GM18861 (cell line): Measurements from ENCODE around the gene C19orf73.
"Not testable (repeated sequence)": the region's sequence is repeated elsewhere in the genome, so short reads cannot be mapped to it uniquely, and the experiment has no call there.

ENCODE experiments used
- ATAC-seq: cut with Tn5 transposase; IDR thresholded peaks from one replicate; pipeline ENCODE4 v1.9.1; 2021; ENCODE audit not compliant: unreplicated experiment

C19orf73 gene

DNA sequence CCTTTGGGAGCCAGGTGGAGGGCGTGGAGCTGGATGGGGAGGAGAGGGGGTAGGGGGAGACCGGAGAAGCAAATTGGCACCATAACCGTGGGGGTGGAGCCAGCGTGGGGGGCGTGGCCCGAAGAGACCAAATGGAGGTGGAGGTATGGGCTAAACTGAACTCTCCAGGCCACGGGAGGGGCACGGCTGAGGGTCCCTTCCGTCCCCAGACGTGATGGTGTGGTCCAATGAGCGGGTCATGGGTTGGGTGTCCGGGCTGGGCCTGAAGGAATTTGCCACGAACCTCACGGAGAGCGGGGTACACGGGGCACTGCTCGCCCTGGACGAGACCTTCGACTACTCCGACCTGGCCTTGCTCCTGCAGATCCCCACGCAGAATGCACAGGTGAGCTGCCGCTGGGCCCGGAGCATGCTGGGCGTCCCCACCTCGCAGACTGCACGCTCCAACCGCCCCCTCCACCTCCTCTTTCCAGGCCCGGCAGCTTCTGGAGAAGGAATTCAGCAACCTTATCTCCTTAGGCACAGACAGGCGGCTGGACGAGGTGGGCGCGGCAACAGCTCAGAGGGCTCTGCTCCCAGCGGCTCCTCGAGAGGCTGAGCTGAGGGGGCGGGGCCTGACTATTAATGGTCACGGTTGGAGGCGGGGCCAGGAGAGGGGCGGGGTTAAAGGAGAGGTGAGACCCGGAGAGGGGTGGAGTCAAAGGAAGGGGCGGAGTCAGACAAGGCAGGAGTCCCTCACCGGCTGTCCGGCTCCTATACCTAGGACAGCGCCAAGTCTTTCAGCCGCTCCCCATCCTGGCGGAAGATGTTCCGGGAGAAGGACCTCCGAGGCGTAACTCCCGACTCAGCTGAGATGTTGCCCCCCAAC is 30.1 kb upstream of the C19orf73 start:
- ATAC-seq: no peak

DNA sequence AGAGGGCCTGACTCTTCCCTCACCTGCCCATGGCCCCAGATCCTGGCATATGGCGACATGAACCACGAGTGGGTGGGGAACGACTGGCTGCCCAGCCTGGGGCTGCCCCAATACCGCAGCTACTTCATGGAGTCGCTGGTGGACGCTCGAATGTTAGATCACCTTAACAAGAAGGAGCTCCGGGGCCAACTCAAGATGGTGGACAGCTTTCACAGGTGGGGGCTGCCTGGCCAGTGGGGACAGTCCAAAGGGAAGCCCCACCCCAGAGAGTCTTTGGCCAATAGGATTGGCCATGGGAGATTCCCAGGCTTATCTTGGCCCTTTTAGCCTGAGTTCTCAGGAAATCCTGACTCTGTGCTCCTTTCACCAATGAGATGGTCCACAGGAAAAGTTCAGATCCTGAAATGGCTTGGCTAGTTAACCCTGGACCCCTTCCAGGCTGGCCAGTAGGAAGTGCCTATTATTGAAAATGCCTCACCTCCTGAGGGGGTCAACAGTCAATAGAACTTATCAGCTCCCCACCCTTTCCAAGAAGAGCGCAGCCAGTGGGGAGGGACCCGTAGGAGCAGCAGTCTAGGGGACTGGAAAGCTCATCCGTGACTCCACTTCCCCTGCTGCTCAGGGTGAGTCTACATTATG is 29.2 kb upstream of the C19orf73 start:
- no peak for ATAC-seq

DNA sequence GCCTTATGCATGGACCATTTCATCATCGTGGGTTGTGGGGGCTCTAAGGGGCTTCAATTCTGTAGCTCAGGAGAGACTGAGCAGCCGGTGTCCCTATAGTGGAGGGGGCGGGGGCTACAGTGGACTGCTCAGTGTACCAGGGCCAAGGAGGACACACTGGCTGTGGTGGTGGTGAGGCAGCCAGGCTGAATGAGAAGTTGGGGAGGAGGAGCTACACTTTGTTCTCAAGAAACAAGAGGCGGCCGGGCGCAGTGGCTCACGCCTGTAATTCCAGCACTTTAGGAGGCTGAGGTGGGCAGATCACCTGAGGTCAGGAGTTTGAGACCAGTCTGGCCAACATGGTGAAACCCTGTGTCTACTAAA is 27.4 kb upstream of the C19orf73 start:
- ATAC-seq: not testable (repeated sequence)

GRCh38 chr19:49145573-49146407 is 26.8 kb upstream of the C19orf73 start:
- ATAC-seq: no peak

- peak; percentile 43 for ATAC-seq
These were observed 24.0 kb upstream of the C19orf73 start for GRCh38 chr19:49142866-49143335.

DNA sequence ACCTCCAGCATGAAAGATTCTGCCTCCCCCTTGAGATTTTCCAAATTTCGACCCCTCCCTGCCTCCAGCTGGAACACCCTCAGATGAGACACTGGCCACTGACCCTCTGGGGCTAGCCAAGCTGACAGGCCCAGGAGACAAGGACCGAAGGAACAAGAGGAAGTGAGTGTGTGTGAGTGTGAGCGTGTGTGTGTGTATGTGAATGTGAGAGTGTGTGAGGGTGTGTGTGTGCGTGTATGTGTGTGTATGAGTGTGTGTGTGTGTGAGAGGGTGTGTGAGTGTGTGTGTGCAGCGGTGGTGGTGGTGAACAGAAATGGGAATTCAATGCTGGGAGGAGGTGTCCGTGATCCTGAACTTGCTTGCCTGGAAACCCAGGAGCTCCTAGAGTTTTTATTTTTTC is 22.4 kb upstream of the C19orf73 start:
- no peak for ATAC-seq

- ATAC-seq: no peak
These were observed 22.0 kb upstream of the C19orf73 start for GRCh38 chr19:49140951-49141350.

- no peak for ATAC-seq
These were observed 17.8 kb upstream of the C19orf73 start for GRCh38 chr19:49136771-49137171.

GRCh38 chr19:49135686-49136085 is 16.7 kb upstream of the C19orf73 start:
- ATAC-seq: no peak

DNA sequence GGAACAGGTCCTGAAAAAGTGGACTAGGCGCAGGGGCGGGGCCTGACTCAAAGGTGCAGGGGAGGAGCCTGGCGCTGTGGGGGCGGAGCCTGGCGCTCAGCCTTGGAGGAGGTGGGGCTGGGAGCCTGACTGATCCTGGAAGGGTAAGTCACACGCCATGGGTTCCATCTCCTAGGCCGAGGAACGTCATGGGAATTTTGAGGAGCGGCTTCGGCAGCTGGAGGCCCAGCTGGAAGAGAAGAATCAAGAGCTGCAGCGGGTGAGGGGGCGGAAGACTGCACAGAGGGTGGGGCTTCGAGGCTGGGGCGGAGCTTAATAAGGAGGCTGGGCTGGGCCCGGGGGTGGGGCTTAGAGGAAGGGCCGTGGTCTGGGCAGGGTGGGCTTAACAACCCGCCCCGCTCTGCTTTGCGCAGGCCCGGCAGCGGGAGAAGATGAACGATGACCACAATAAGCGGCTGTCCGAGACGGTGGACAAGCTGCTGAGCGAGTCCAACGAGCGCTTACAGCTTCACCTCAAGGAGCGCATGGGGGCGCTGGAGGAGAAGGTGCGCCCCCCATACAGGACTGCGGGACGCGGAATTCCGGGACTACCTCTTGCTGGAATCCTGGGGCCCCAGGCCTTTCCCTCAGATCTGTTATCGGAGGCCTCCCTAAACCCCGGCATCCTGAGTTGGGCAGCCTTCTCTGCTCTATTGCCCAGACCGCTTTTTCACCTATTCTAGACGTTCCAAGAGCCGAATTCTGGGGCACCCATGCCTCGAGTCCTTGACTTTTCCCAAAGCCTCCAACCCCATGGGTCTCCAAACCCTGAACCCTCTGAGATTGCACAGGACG is 14.9 kb upstream of the C19orf73 start:
- no peak for ATAC-seq

DNA sequence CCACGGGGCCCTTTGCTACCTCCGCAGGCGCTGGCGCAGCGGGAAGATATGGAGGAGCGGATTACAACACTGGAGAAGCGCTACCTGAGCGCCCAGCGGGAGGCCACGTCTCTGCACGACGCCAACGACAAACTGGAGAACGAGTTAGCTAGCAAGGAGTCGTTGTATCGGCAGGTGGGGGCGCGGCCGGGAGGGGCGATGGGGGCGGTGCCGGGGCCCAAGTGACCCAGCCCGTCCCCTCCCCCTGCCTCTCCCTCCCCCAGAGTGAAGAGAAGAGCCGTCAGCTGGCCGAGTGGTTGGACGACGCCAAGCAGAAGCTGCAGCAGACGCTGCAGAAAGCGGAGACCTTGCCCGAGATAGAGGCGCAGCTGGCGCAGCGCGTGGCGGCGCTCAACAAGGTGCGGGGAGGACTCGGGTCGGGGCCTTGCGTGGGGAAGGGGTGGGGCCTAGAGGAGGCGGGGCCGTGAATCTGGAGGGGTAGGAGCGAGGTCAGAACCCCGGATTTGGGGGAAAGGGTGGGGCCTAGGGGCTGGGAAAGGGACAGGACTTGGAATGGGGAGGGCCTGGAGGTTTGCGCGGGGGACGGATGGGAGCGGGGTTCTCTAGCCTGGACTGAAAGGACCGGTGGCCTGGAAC is 14.1 kb upstream of the C19orf73 start:
- no peak for ATAC-seq

DNA sequence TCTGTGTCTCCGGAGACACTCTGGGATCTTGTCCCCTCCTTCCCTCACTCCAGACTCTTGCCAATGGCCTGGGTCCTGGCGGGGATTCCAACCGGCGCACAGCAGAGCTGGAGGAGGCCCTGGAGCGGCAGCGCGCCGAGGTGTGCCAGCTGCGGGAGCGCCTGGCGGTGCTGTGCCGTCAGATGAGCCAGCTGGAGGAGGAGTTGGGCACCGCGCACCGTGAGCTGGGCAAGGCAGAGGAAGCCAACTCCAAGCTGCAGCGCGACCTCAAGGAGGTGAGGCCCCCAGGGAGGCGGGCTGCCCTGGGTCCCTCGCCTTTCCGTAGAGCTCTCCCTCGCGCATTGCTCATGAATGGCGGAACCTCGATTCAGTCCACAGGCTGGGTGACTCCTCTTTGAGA is 11.4 kb upstream of the C19orf73 start:
- no peak for ATAC-seq

GRCh38 chr19:49129238-49129583 is 10.3 kb upstream of the C19orf73 start:
- ATAC-seq: no peak

DNA sequence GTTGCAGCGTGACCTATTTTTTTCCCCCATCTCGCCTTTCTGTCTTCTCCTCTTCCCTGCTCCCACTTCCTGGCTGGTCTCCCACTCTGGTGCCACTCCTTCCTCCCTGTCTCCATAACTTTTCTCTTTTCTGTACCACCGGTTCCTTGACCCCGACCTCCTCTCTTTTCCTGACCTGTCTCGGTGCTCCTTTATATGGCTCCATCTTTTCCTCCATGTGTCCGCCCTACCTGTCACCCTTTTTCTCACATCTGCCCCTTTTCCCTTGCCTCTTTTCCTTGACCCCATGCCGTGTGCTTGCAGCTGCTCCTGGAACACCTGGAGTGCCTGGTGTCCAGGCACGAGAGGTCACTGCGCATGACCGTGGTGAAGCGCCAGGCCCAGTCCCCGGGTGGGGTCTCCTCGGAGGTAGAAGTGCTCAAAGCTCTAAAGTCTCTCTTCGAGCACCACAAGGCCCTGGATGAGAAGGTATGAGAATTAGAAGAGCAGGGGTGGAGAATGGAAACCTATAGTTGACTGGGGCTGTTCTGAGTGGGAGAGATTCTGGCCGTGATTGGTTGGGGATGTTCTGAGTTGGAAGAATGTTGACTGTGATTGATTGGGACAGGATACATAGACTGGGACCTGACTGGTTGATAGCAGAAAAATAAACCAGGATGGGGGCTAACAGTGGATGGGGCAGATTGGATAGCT is 9.7 kb upstream of the C19orf73 start:
- no peak for ATAC-seq

DNA sequence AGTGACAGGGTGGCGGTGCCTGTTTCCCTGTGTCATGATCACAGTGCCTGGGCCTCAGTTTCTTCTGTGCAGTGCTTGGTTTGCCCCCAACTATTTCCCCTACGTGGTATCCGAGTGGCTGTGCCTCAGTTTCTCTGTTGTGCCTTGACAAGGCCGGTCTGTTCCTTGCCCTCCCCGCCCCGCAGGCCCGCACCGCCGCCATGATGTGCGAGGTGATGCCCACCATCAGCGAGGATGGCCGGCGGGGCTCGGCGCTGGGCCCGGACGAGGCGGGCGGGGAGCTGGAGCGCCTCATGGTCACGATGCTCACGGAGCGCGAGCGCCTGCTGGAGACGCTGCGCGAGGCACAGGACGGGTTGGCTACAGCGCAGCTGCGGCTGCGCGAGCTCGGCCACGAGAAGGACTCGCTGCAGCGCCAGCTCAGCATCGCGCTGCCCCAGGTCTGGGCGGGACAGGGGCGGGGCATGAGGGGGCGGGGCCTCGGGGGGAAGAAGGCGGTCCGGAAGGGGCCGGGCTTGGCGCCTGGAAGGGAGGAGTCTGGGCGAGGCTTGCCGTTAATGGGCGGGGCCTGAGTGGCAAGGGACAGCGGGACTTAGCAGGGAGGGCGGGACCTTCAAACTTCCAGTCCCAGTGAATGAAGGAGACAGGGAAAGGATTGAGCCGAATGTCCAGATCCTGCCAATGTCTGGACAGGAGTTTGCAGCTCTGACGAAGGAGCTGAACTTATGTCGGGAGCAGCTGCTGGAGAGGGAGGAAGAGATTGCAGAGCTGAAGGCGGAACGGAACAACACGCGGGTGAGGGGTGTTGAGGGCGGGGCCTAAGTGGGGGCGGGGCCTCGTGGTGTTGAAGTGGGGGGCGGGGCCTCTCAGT is 9.0 kb upstream of the C19orf73 start:
- peak; percentile 60 for ATAC-seq

GRCh38 chr19:49127225-49127624 is 8.3 kb upstream of the C19orf73 start:
- ATAC-seq: not testable (repeated sequence)

DNA sequence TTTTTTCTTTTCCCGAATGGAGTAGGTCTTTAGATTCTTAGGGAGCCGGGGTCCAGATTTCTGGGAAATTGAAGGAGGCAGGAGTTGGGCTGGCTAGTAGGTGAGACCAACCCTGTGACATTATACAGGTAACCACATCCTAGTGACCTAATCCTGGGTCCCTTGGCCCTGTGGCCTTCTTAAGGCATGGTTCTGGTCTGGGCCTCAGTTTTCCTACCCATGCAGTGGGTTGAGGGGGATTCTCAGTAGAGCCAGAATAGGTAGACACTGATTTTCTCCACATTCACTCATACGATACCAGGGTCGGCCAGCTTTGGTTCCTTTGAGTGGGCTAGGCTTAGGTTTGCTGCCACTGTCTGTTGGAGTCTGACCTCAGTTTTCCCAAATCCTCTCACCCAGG is 7.6 kb upstream of the C19orf73 start:
- no peak for ATAC-seq

GRCh38 chr19:49125025-49125731 is 6.2 kb upstream of the C19orf73 start:
- ATAC-seq: no peak
